Measurements from ENCODE around the gene RMC1. TPM values are rescaled to one million over a fixed set of nuclear protein-coding genes. Genes with fewer than 3 reads are reported as not detected.
A peak's percentile ranks its signal among the peaks of the same experiment; 100 is the strongest.

The RMC1 gene
- total RNA-seq, 1 donor from 2014 or later: 25.0 TPM

- TF ChIP-seq CTCF (conservative IDR thresholded peaks at IDR 0.05): no peak
- Mint-ChIP-seq H3K9me3 (no peaks in the 10 kb centered on the region), H3K36me3 (peaks cover 34% of the 10 kb centered on the region), H3K27me3 (no peaks in the 10 kb centered on the region), H3K4me3 (no peak overlapping the region), H3K27ac (peak overlapping the region; percentile 74), H3K4me1 (ENCODE audit: unreplicated experiment) (no peaks in the 10 kb centered on the region)
- no peak for DNase-seq (ENCODE audit: extremely low spot score, unreplicated experiment)
Observed at GRCh38 chr18:23530195-23530594, 26.9 kb downstream of the RMC1 start.

GRCh38 chr18:23531912-23532311, 28.6 kb downstream of the RMC1 start:
- H3K27me3 Mint-ChIP-seq: no peaks in the 10 kb centered on the region
- no peak overlapping the region for H3K4me3 Mint-ChIP-seq
- H3K4me1 Mint-ChIP-seq (ENCODE audit: unreplicated experiment): no peaks in the 10 kb centered on the region
- DNase-seq (ENCODE audit: extremely low spot score, unreplicated experiment): no peak
- TF ChIP-seq CTCF (conservative IDR thresholded peaks at IDR 0.05): no peak
- H3K27ac Mint-ChIP-seq: no peak overlapping the region
- H3K36me3 Mint-ChIP-seq: peaks cover 37% of the 10 kb centered on the region
- H3K9me3 Mint-ChIP-seq: no peaks in the 10 kb centered on the region

DNA sequence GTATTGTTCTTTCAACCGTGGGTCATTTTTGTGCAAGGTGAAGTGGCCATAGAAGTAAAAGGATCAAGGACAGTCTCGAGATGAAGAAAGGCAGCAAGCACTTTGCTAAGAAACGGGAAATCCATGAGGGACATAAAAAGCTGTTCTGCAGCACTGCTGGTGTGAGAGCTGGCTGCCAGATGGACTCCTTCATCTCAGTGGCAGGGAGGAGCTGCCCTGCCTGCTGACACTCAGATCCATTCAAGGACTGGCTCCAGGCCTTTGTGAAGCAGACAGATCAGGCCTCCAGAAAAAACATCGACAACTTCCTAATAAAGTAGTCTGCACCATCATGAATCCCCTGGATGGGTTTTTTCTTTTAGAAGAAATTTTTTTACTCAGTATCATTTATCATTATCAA, 29.5 kb downstream of the RMC1 start:
- peaks cover 33% of the 10 kb centered on the region for H3K36me3 Mint-ChIP-seq
- no peak for DNase-seq (ENCODE audit: extremely low spot score, unreplicated experiment)
- H3K4me3 Mint-ChIP-seq: no peak overlapping the region
- TF ChIP-seq CTCF (conservative IDR thresholded peaks at IDR 0.05): no peak
- peak overlapping the region; percentile 53 for H3K27ac Mint-ChIP-seq
- no peaks in the 10 kb centered on the region for H3K27me3 Mint-ChIP-seq
- H3K9me3 Mint-ChIP-seq: no peaks in the 10 kb centered on the region
- H3K4me1 Mint-ChIP-seq (ENCODE audit: unreplicated experiment): no peaks in the 10 kb centered on the region

GRCh38 chr18:23534276-23534675, 31.0 kb downstream of the RMC1 start:
- no peak for DNase-seq (ENCODE audit: extremely low spot score, unreplicated experiment)
- H3K4me3 Mint-ChIP-seq: no peak overlapping the region
- H3K36me3 Mint-ChIP-seq: peaks cover 31% of the 10 kb centered on the region
- no peaks in the 10 kb centered on the region for H3K27me3 Mint-ChIP-seq
- no peak overlapping the region for H3K27ac Mint-ChIP-seq
- H3K9me3 Mint-ChIP-seq: no peaks in the 10 kb centered on the region
- H3K4me1 Mint-ChIP-seq (ENCODE audit: unreplicated experiment): no peaks in the 10 kb centered on the region
- no peak for TF ChIP-seq CTCF (conservative IDR thresholded peaks at IDR 0.05)

GRCh38 chr18:23536204-23536603, 32.9 kb downstream of the RMC1 start:
- Mint-ChIP-seq H3K9me3 (no peaks in the 10 kb centered on the region), H3K27me3 (no peaks in the 10 kb centered on the region), H3K27ac (no peak overlapping the region), H3K4me3 (no peak overlapping the region), H3K4me1 (ENCODE audit: unreplicated experiment) (no peaks in the 10 kb centered on the region), H3K36me3 (peaks cover 30% of the 10 kb centered on the region)
- TF ChIP-seq CTCF (conservative IDR thresholded peaks at IDR 0.05): no peak
- DNase-seq (ENCODE audit: extremely low spot score, unreplicated experiment): no peak

DNA sequence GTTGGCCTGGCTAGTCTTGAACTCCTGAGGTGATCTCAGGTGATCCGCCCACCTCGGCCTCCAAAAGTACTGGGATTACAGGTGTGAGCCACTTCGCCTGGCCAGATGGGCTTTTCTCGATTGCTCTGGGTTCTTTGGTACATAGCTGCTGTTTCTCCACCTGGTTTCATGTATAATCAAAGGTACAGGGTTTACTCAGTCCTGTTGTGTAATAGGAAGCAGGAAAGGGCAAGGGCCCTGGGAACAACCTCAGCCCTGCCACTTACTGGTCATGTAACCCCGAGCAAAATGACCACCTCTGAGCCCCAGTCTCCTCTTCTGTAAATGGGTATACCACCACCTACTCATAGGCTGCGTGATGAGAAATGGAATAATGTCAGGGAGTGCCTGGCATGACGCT, 34.0 kb downstream of the RMC1 start:
- Mint-ChIP-seq H3K36me3 (peaks cover 30% of the 10 kb centered on the region), H3K27me3 (no peaks in the 10 kb centered on the region), H3K4me1 (ENCODE audit: unreplicated experiment) (no peaks in the 10 kb centered on the region), H3K27ac (no peak overlapping the region), H3K9me3 (no peaks in the 10 kb centered on the region), H3K4me3 (no peak overlapping the region)
- no peak for DNase-seq (ENCODE audit: extremely low spot score, unreplicated experiment)
- TF ChIP-seq CTCF (conservative IDR thresholded peaks at IDR 0.05): no peak

Data from type B pancreatic cell (in vitro differentiated cells).